Measurements from ENCODE around the gene RHOT2.

The RHOT2 gene

DNA sequence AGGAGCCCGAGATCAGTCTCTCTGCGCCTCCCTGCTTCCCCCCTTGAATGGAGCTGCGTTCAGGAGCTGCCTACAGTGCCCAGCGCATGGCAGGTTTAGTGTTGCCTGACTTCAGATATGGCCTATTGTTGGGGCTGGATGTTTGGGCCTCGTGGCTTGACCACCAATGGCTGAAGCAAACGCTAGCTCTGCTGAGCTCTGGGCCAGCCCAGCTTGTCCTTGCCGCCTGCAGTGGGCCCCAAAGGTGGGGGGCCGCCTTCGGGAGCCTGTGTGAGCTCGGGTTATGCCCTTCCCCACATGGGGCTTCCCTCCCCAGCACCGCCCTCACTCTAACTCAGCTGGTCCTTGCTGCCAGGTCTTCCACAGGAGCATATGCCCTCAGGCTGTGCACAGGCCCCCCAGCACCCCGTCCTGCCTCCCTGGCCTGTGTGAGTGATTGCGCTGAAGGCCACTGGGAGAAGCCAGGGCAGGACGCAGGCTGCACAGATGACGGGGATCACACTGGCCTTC is 29.8 kb upstream of the RHOT2 start:
- Mint-ChIP-seq H3K4me1 (ENCODE audit: low read depth) (peaks cover 16% of the 10 kb centered on the region), H3K4me3 (no peak overlapping the region), H3K27me3 (no peaks in the 10 kb centered on the region)

DNA sequence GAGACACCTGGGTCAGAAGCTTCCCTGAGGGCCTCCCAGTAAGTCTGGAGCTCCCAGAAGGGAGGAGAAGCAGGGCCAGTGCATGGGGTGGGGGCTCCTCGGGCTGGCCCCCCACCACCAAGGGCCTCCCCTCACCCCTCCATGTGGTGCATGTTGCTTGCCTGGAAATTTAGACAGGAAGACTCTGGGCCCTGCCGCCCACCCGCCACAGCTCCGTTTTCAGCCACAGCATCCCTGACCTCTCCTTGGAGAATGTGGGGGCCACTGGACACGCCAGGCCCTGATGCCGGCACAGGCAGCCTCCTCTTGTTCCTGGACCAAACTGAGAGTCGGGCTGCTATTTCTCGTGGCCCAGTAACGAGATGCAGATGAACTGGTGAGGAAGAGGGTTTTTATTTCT is 29.1 kb upstream of the RHOT2 start:
- H3K27me3 Mint-ChIP-seq = no peaks in the 10 kb centered on the region
- H3K36me3 Mint-ChIP-seq (ENCODE audit: low read depth) = peaks cover 3% of the 10 kb centered on the region
- H3K9me3 Mint-ChIP-seq = no peaks in the 10 kb centered on the region
- H3K4me3 Mint-ChIP-seq = no peak overlapping the region
- peaks cover 20% of the 10 kb centered on the region for H3K4me1 Mint-ChIP-seq (ENCODE audit: low read depth)
- H3K27ac Mint-ChIP-seq = no peak overlapping the region

More for the DNA sequence above, 29.8 kb upstream of the RHOT2 start:
- Mint-ChIP-seq H3K36me3 (ENCODE audit: low read depth) (peaks cover 3% of the 10 kb centered on the region), H3K9me3 (no peaks in the 10 kb centered on the region), H3K27ac (no peak overlapping the region)

DNA sequence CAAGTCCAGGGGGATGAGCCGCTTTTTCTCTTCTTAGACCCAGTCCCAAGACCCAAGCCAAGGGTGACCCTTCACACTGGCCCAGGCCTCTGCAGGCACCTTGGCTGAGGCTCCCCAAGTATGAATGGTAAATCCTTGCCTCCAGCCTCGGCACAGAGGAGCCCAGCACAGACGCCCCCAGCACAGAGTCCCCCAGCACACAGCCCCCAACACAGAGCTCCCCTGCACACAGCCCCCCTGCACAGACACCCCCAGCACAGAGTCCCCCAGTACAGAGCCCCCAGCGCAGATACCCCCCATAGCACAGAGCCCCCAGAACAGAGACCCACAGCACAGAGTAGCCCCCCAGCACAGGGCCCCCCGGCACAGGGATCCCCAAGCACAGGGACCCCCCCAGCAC is 27.3 kb upstream of the RHOT2 start:
- no peak overlapping the region for H3K4me3 Mint-ChIP-seq
- no peak overlapping the region for H3K27ac Mint-ChIP-seq
- no peaks in the 10 kb centered on the region for H3K9me3 Mint-ChIP-seq
- no peaks in the 10 kb centered on the region for H3K27me3 Mint-ChIP-seq
- peaks cover 13% of the 10 kb centered on the region for H3K36me3 Mint-ChIP-seq (ENCODE audit: low read depth)
- H3K4me1 Mint-ChIP-seq (ENCODE audit: low read depth) = peaks cover 25% of the 10 kb centered on the region

GRCh38 chr16:641326-642188 is 26.4 kb upstream of the RHOT2 start, which contains the start of gene MCRIP2:
Gene MCRIP2 (plus strand): TSS chr16:641828. CDS start chr16:641992, 164 bp downstream.
- H3K4me1 Mint-ChIP-seq (ENCODE audit: low read depth) = peaks cover 22% of the 10 kb centered on the region

DNA sequence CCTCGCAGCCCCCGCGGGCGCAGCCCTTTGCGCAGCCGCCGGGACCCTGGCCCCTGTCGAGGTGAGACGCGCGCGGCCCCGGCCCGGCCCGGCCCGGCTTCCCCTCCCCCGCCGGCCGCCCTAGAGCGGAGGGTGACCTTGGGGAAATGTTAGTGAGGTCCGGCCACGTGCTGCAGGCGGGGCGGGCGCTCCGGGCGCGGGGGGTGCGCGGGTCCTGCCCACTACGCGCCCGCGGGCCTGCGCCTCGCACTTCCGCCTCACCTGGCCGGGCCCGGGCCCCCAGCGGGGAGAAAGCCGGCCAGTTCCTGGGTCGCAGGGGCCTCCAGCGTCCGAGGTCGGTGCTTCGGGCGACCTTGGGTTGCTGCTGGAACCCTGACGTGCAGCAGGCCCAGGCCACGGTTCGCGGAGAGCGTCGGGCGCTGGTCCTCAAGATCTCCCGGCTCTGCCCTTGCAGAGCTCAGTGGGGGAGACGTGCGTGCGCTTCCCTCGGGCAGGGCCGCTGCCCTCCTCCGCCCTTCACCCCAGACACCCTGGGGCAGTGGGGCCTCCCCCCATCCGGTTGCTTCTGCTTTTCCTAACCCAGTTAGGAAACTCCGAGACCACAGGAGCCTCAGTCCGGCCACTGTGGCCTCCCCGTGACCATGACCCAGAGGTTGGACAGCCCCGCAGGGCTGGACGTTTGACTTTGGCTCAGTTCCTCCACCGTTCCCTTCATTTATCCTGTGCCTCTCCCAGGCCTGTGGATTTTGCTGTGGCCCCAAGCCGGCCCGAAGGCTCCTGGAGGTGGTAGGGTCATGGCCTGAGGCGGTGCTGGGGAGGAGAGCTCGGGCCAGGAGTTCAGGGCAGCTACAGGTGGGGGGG is 25.5 kb upstream of the RHOT2 start:
- H3K27ac Mint-ChIP-seq = peak overlapping the region; percentile 49
- H3K4me1 Mint-ChIP-seq (ENCODE audit: low read depth) = peaks cover 20% of the 10 kb centered on the region
- peak overlapping the region; percentile 82 for H3K4me3 Mint-ChIP-seq
- peaks cover 10% of the 10 kb centered on the region for H3K36me3 Mint-ChIP-seq (ENCODE audit: low read depth)
- no peaks in the 10 kb centered on the region for H3K27me3 Mint-ChIP-seq
- H3K9me3 Mint-ChIP-seq = no peaks in the 10 kb centered on the region

More at GRCh38 chr16:641326-642188, 26.4 kb upstream of the RHOT2 start, which contains the start of gene MCRIP2:
- Mint-ChIP-seq H3K27me3 (no peaks in the 10 kb centered on the region), H3K9me3 (no peaks in the 10 kb centered on the region), H3K27ac (peak within 1 kb of the TSS; percentile 49), H3K4me3 (peak within 1 kb of the TSS; percentile 82), H3K36me3 (ENCODE audit: low read depth) (peaks cover 12% of the 10 kb centered on the region)

DNA sequence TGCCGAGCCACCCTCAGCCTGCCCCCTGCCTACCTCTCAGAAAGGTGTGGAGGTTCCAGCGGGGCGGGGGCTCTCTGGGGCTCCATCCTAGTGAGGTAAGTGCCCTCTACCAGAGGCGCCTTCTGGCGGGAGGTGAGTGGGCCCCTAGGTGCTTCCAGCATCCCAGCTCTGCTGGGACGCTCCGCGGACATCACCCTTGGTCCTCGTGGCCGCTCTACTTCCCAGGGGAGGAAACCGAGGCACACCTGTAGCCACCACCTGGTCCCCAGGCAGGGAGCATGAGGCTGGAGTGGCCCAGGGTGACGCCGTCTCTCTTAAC is 24.9 kb upstream of the RHOT2 start:
- Mint-ChIP-seq H3K9me3 (no peaks in the 10 kb centered on the region), H3K4me3 (peak overlapping the region; percentile 82), H3K36me3 (ENCODE audit: low read depth) (peaks cover 10% of the 10 kb centered on the region), H3K27me3 (no peaks in the 10 kb centered on the region), H3K27ac (no peak overlapping the region), H3K4me1 (ENCODE audit: low read depth) (peaks cover 22% of the 10 kb centered on the region)

DNA sequence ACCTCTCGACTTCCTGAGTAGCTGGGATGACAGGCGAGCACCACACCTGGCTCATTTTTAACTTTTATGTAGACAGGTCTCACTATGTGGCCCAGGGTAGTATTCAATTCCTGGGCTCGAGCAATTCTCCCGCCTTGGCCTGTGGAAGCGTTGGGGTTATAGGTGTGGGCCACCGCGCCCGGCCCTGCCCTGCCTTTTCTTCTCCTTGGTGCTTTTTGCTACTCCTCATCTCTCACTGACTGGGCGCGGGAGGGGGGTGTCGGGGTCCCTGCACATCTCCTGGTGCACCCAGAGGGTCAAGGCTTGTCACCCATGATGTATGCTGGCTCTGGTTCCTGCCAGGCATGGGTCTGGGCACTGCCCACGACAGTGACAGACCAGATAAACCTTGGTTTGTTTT is 23.4 kb upstream of the RHOT2 start:
- no peaks in the 10 kb centered on the region for H3K9me3 Mint-ChIP-seq
- H3K36me3 Mint-ChIP-seq (ENCODE audit: low read depth) = peaks cover 10% of the 10 kb centered on the region
- H3K4me1 Mint-ChIP-seq (ENCODE audit: low read depth) = peaks cover 26% of the 10 kb centered on the region
- peak overlapping the region; percentile 16 for H3K27ac Mint-ChIP-seq
- H3K4me3 Mint-ChIP-seq = peak overlapping the region; percentile 82
- no peaks in the 10 kb centered on the region for H3K27me3 Mint-ChIP-seq

DNA sequence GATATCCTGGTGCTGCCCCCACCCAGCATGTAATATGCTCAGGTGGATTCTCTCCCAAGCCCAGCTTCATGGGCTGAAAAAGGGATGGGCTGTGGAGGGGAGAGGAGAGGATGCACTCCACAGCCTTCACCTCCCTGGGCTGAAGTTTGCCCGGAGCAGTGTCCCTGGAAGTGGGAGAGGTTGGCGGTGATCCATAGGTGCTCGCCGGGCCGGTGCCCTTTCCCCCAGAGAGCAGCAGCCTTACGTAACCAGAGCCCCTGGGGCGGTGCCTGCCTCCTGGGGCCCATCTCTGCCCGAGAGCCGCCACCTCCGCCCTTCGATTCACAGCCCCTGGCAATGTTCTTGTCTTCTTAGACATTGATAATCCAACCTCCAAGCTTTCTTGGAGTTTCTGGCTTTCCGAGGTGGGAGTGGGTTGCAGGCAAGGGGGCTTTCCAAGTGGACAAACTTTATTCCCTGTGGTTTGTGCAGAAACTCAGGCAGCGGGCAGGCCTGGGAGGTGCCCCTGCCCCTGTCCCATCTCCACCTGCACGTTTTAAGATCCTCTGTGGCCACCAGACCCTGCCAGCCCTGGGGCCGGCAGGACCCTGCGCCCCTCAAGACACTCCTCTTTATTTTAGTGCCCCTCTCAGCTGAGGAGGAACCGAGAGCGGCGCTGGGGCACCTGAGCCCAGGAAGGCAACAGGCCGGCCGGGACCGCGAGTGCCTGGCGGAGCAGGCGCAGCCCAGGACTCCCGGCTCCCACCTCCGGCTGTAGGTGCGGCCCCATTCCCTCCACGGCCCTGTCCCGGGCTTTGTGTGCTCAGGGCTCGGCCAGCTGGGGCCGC is 21.9 kb upstream of the RHOT2 start:
- Mint-ChIP-seq H3K4me1 (ENCODE audit: low read depth) (peaks cover 24% of the 10 kb centered on the region), H3K27me3 (no peaks in the 10 kb centered on the region), H3K4me3 (no peak overlapping the region), H3K36me3 (ENCODE audit: low read depth) (peaks cover 10% of the 10 kb centered on the region), H3K9me3 (no peaks in the 10 kb centered on the region), H3K27ac (no peak overlapping the region)

DNA sequence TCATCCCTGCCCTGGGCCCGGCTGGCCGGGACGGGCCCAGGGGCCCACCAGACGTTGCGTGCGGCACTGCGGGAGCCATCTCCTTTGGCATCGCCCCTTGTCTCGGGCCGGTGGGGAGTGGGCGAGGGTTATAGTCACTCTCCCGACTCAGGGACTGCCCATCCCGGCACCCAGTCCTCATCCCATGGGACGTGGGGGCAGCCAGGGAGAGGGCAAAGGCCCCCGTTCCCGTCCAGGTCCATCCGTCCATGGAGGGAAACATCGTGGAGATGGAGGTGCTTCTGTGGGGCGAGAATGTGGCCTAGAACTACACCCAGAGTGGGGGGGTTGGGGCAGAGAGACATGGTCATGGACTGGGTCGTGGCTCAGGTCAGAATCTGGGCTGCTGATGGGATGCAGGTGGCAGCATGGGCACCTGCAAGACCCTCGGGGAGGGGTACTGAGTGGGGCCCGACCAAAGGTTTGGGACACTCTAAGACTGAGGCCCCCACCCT is 21.2 kb upstream of the RHOT2 start:
- no peak overlapping the region for H3K4me3 Mint-ChIP-seq
- no peaks in the 10 kb centered on the region for H3K27me3 Mint-ChIP-seq
- H3K9me3 Mint-ChIP-seq = no peaks in the 10 kb centered on the region
- peaks cover 24% of the 10 kb centered on the region for H3K4me1 Mint-ChIP-seq (ENCODE audit: low read depth)
- H3K36me3 Mint-ChIP-seq (ENCODE audit: low read depth) = peaks cover 10% of the 10 kb centered on the region
- H3K27ac Mint-ChIP-seq = peak overlapping the region; percentile 16

DNA sequence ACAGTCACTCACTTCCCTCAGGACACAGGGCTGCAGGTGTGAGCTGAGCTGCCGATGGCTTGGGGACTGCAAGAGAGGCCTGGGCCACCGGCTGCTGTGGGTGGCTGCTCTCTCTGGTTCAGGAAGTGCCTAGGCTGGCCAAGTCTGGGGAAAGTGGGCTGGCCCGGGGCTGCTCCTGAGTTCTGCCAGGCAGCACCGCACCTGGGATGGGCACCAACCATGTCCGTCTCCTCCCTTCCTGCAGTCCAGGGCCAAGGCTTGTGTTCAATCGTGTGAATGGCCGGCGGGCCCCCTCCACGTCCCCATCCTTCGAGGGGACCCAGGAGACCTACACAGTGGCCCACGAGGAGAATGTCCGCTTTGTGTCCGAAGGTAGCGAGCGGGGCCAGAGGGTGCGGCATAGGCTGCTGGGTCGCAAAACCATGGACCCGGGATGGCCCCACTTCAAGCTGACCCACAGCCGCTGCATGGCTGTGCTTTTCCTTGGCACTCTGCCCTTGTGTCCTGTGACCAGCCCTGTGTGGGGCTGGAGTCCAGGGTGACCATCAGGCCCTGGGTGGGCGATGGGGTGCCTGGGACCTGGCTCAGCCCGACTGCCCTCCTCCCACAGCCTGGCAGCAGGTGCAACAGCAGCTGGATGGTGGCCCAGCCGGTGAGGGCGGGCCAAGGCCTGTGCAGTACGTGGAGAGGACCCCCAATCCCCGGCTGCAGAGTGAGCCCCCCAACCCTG is 20.6 kb upstream of the RHOT2 start:
- H3K36me3 Mint-ChIP-seq (ENCODE audit: low read depth) = peaks cover 10% of the 10 kb centered on the region
- no peaks in the 10 kb centered on the region for H3K27me3 Mint-ChIP-seq
- peaks cover 24% of the 10 kb centered on the region for H3K4me1 Mint-ChIP-seq (ENCODE audit: low read depth)
- H3K4me3 Mint-ChIP-seq = no peak overlapping the region
- H3K27ac Mint-ChIP-seq = no peak overlapping the region
- no peaks in the 10 kb centered on the region for H3K9me3 Mint-ChIP-seq

DNA sequence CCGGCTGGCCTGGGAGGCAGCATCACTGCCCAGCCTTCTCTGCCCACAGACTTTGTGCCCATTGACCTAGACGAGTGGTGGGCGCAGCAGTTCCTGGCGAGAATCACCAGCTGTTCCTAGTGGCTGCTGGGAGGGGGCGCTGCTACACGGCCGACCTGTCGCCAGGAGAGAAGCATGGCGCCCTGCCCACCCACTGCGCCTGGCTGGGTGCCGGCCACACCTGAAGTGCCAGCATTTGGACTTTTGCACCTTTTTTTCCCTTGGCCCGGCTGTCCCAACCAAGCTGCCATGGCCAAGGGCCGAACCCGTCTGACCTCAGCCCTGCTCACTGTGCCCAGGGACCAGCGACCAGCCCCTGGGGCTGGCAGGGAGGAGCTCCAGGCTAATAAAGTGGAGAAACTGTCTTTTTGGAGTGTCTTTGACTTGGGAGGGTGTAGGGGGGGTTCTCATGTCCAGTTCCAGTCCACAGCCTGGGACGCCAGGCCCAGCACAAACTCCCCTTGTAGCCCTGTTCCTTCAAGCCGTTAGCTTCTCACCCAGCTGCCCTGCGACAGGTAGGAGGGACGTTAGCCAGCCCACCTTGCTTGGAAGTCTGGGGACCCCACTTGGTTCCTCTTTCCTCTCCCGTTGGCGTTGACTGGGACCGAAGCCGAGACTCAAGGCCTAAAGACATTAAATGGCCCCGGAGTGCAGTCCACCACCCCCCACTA is 19.7 kb upstream of the RHOT2 start:
- peaks cover 21% of the 10 kb centered on the region for H3K4me1 Mint-ChIP-seq (ENCODE audit: low read depth)
- peaks cover 10% of the 10 kb centered on the region for H3K36me3 Mint-ChIP-seq (ENCODE audit: low read depth)
- no peaks in the 10 kb centered on the region for H3K27me3 Mint-ChIP-seq
- no peaks in the 10 kb centered on the region for H3K9me3 Mint-ChIP-seq
- peak overlapping the region; percentile 88 for H3K27ac Mint-ChIP-seq
- peak overlapping the region; percentile 85 for H3K4me3 Mint-ChIP-seq

- peaks cover 15% of the 10 kb centered on the region for H3K4me1 Mint-ChIP-seq (ENCODE audit: low read depth)
- H3K9me3 Mint-ChIP-seq = no peaks in the 10 kb centered on the region
- H3K27ac Mint-ChIP-seq = peak within 1 kb of the TSS; percentile 88
- H3K36me3 Mint-ChIP-seq (ENCODE audit: low read depth) = peaks cover 12% of the 10 kb centered on the region
- H3K4me3 Mint-ChIP-seq = peak within 1 kb of the TSS; percentile 85
- no peaks in the 10 kb centered on the region for H3K27me3 Mint-ChIP-seq
Measured at GRCh38 chr16:648781-649589, 18.9 kb upstream of the RHOT2 start, which contains the start of gene WDR90. Gene WDR90 (plus strand): TSS chr16:649365. CDS start chr16:649417, 52 bp downstream.

All from stimulated activated naive CD8-positive, alpha-beta T cell treated with anti-CD3 and anti-CD28 coated beads, Interleukin-15, Interleukin-2, amounts not matched to agents 100 ng/mL and 50 ng/mL, for 24 hours (primary cell).